SK-N-SH treated with all-trans-retinoic acid at 6 μM for 48 hours (cell line): Measurements from ENCODE around the gene PROCA1.

Experiments used
- ARNTL ChIP-seq: fragments of 450-650 bp; formaldehyde crosslinking; IDR thresholded peaks from 2 replicates; pipeline ENCODE4 v1.5.0; 2020; ENCODE audit warnings: low read depth, mild to moderate bottlenecking, moderate library complexity, borderline replicate concordance
- BACH2 ChIP-seq: fragments of 250-450 bp; sonication (Bioruptor Pico); IDR thresholded peaks from 2 replicates; pipeline ENCODE4 v1.9.0; 2021; ENCODE audit warnings: mild to moderate bottlenecking, borderline replicate concordance
- CSDC2 ChIP-seq: fragments of 250-450 bp; sonication (Bioruptor Pico); IDR thresholded peaks from 2 replicates; pipeline ENCODE4 v1.5.0; 2020; ENCODE audit warnings: mild to moderate bottlenecking, moderate library complexity
- CSRNP3 ChIP-seq: fragments of 250-450 bp; sonication (Bioruptor Pico); IDR thresholded peaks from 2 replicates; pipeline ENCODE4 v1.5.1; 2021; ENCODE audit warnings: mild to moderate bottlenecking, moderate library complexity
- ESRRG ChIP-seq: fragments of 250-450 bp; sonication (Bioruptor Pico); IDR thresholded peaks from 2 replicates; pipeline ENCODE4 v1.6.1; 2021; ENCODE audit warnings: mild to moderate bottlenecking
- OSR1 ChIP-seq: fragments of 250-450 bp; sonication (Bioruptor Pico); IDR thresholded peaks from 2 replicates; pipeline ENCODE4 v1.8.0; 2022; ENCODE audit warnings: moderate library complexity, mild to moderate bottlenecking, inconsistent platforms
- POU6F1 ChIP-seq: fragments of 250-450 bp; sonication (Bioruptor Pico); IDR thresholded peaks from 2 replicates; pipeline ENCODE4 v1.8.0; 2021; ENCODE audit warnings: low read depth, mild to moderate bottlenecking, moderate library complexity, borderline replicate concordance
- PPARA ChIP-seq: fragments of 250-450 bp; sonication (Bioruptor Pico); IDR thresholded peaks from 2 replicates; pipeline ENCODE4 v1.5.0; 2020; ENCODE audit warnings: mild to moderate bottlenecking, borderline replicate concordance
- SNAI2 ChIP-seq: fragments of 250-450 bp; sonication (Bioruptor Pico); IDR thresholded peaks from 2 replicates; pipeline ENCODE4 v1.5.0; 2020; ENCODE audit warnings: mild to moderate bottlenecking, moderate library complexity
- TOX ChIP-seq: fragments of 250-450 bp; sonication (Bioruptor Pico); IDR thresholded peaks from 2 replicates; pipeline ENCODE4 v1.8.0; 2021; ENCODE audit warnings: mild to moderate bottlenecking, moderate library complexity, borderline replicate concordance
- TSHZ2 ChIP-seq: fragments of 250-450 bp; sonication (Bioruptor Pico); IDR thresholded peaks from 2 replicates; pipeline ENCODE4 v1.5.0; 2020; ENCODE audit warnings: mild to moderate bottlenecking, moderate library complexity
- ZFP3 ChIP-seq: fragments of 250-450 bp; sonication (Bioruptor Pico); IDR thresholded peaks from 2 replicates; pipeline ENCODE4 v1.5.0; 2020; ENCODE audit warnings: mild to moderate bottlenecking, moderate library complexity
- ZNF8 ChIP-seq: fragments of 450-650 bp; formaldehyde crosslinking; IDR thresholded peaks from 2 replicates; pipeline ENCODE4 v1.5.0; 2020; ENCODE audit warnings: mild to moderate bottlenecking, moderate library complexity
- TF ChIP-seq, protein P1 (sequence below): fragments of 250-450 bp; sonication (Bioruptor Pico); IDR thresholded peaks from 2 replicates; pipeline ENCODE4 v1.8.0; 2020; ENCODE audit warnings: mild to moderate bottlenecking, moderate library complexity, borderline replicate concordance

- TF ChIP-seq ESRRG (CRISPR knock-in tag) (no peak), POU6F1 (CRISPR knock-in tag) (no peak), ARNTL (CRISPR knock-in tag) (no peak), TSHZ2 (no peak), PPARA (CRISPR knock-in tag) (no peak), CSRNP3 (CRISPR knock-in tag) (no peak), ZFP3 (CRISPR knock-in tag) (no peak), CSDC2 (CRISPR knock-in tag) (no peak), OSR1 (CRISPR knock-in tag) (no peak), BACH2 (CRISPR knock-in tag) (no peak), ZNF8 (CRISPR knock-in tag) (no peak), SNAI2 (CRISPR knock-in tag) (no peak), TOX (CRISPR knock-in tag) (no peak)
- TF ChIP-seq, protein P1, sequence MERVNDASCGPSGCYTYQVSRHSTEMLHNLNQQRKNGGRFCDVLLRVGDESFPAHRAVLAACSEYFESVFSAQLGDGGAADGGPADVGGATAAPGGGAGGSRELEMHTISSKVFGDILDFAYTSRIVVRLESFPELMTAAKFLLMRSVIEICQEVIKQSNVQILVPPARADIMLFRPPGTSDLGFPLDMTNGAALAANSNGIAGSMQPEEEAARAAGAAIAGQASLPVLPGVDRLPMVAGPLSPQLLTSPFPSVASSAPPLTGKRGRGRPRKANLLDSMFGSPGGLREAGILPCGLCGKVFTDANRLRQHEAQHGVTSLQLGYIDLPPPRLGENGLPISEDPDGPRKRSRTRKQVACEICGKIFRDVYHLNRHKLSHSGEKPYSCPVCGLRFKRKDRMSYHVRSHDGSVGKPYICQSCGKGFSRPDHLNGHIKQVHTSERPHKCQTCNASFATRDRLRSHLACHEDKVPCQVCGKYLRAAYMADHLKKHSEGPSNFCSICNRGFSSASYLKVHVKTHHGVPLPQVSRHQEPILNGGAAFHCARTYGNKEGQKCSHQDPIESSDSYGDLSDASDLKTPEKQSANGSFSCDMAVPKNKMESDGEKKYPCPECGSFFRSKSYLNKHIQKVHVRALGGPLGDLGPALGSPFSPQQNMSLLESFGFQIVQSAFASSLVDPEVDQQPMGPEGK (CRISPR knock-in tag), result no peak
Observed at GRCh38 chr17:28706471-28707338, 5.0 kb downstream of the PROCA1 start.
